HG03442 (cell line): Measurements from ENCODE around the gene TXN2.
"Not testable (repeated sequence)": the region's sequence is repeated elsewhere in the genome, so short reads cannot be mapped to it uniquely, and the experiment has no call there.

Experiments used
- ATAC-seq: cut with Tn5 transposase; IDR thresholded peaks from one replicate; pipeline ENCODE4 v1.9.1; 2021; ENCODE audit warnings: mild to moderate bottlenecking, moderate library complexity; ENCODE audit not compliant: unreplicated experiment

TXN2 gene

GRCh38 chr22:36456464-36456845 lies 25.0 kb downstream of the TXN2 start:
- ATAC-seq: no peak

- ATAC-seq: no peak
Observed at GRCh38 chr22:36455571-36456463, 25.6 kb downstream of the TXN2 start.

- ATAC-seq: peak; percentile 56
Observed at GRCh38 chr22:36454916-36455570, 26.4 kb downstream of the TXN2 start.

- ATAC-seq: no peak
Observed at GRCh38 chr22:36453855-36454378, 27.5 kb downstream of the TXN2 start.

GRCh38 chr22:36452978-36453607 lies 28.3 kb downstream of the TXN2 start:
- ATAC-seq: not testable (repeated sequence)

GRCh38 chr22:36452250-36452977 lies 29.0 kb downstream of the TXN2 start:
- no peak for ATAC-seq

GRCh38 chr22:36450923-36451322 lies 30.5 kb downstream of the TXN2 start:
- not testable (repeated sequence) for ATAC-seq

- no peak for ATAC-seq
Observed at GRCh38 chr22:36449596-36450175, 31.8 kb downstream of the TXN2 start.

GRCh38 chr22:36447632-36448031 lies 33.8 kb downstream of the TXN2 start:
- ATAC-seq: no peak

- ATAC-seq: no peak
Observed at GRCh38 chr22:36445158-36445668, 36.2 kb downstream of the TXN2 start.

GRCh38 chr22:36443198-36443770 lies 38.2 kb downstream of the TXN2 start:
- no peak for ATAC-seq

- ATAC-seq: no peak
Observed at GRCh38 chr22:36442506-36443197, 38.8 kb downstream of the TXN2 start.

- no peak for ATAC-seq
Observed at GRCh38 chr22:36440429-36441002, 40.9 kb downstream of the TXN2 start.

GRCh38 chr22:36439481-36440271 lies 41.8 kb downstream of the TXN2 start:
- ATAC-seq: no peak

- peak; percentile 59 for ATAC-seq
Observed at GRCh38 chr22:36435516-36436415, 45.7 kb downstream of the TXN2 start.

GRCh38 chr22:36433318-36434231 lies 47.9 kb downstream of the TXN2 start:
- no peak for ATAC-seq
